ENCODE results near the gene PLXNA4.

Gene PLXNA4

DNA sequence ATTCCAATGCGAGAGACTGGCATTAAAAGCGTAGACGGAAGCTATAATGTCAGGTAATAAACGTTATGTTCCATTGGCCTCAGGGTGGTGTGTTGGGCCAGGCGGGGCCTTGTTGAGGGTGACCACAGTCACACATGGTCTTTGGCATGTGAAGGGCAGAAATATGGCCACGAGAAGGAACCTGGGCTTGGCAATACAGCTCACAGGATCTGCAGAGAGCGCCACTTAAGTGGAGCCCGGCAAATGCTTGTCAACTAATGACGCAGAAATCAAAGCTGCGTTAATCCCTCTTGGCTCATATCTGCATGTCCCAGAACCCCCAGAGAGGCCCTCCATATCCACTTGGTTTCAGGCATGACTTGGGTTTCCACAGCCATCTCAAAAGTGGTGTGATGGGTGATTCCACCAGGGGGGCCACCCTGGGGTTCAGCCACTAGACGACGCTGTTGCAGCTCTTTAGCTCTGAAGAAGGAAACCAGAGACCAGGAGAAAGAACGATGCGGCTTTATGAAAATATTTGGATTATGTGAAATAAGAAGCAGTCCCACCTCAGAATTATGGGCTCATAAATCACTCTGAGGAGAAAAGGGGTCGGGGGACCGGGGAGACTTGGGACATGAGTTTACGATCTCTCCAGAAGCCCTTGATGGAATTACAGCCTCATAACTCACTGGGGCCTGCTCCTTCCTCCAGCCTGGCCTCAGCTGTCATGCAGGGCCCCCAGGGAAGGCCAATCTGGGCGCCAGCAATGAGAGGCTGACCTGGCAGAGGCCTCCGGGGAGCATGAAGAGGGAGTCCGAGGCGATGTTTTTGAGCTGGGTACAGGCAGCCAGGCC lies 462.5 kb downstream of the PLXNA4 start (continued):
- TF ChIP-seq, protein P1, sequence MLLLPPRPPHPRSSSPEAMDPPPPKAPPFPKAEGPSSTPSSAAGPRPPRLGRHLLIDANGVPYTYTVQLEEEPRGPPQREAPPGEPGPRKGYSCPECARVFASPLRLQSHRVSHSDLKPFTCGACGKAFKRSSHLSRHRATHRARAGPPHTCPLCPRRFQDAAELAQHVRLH (tag by site-specific recombination; IDR thresholded peaks at IDR 0.05), result 0 out of 2 replicates have a peak, but pooled peaks have one; percentile 35
- TF ChIP-seq, protein P2, sequence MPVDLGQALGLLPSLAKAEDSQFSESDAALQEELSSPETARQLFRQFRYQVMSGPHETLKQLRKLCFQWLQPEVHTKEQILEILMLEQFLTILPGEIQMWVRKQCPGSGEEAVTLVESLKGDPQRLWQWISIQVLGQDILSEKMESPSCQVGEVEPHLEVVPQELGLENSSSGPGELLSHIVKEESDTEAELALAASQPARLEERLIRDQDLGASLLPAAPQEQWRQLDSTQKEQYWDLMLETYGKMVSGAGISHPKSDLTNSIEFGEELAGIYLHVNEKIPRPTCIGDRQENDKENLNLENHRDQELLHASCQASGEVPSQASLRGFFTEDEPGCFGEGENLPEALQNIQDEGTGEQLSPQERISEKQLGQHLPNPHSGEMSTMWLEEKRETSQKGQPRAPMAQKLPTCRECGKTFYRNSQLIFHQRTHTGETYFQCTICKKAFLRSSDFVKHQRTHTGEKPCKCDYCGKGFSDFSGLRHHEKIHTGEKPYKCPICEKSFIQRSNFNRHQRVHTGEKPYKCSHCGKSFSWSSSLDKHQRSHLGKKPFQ (tag by site-specific recombination; IDR thresholded peaks at IDR 0.05), result peak; percentile 79
- no peak for TF ChIP-seq ZNF664 (tag by site-specific recombination; IDR thresholded peaks at IDR 0.05)
- no peak for TF ChIP-seq ZNF670 (tag by site-specific recombination; IDR thresholded peaks at IDR 0.05; ENCODE audit: low read depth)
- no peak for TF ChIP-seq ZNF791 (tag by site-specific recombination; IDR thresholded peaks at IDR 0.05)
- TF ChIP-seq ZBTB1 (tag by site-specific recombination; IDR thresholded peaks at IDR 0.05), result no peak
- TF ChIP-seq ZNF701 (tag by site-specific recombination; IDR thresholded peaks at IDR 0.05), result no peak
- TF ChIP-seq ZSCAN30 (tag by site-specific recombination; IDR thresholded peaks at IDR 0.05), result peak; percentile 22; the same call in 1 of the 2 replicates
- no peak for TF ChIP-seq ZNF350 (tag by site-specific recombination; IDR thresholded peaks at IDR 0.05)
- TF ChIP-seq ZNF843 (tag by site-specific recombination; IDR thresholded peaks at IDR 0.05), result peak; percentile 73
- TF ChIP-seq GLIS1 (tag by site-specific recombination; IDR thresholded peaks at IDR 0.05), result peak; percentile 85
- TF ChIP-seq KLF8 (tag by site-specific recombination; IDR thresholded peaks at IDR 0.05), result no peak
- no peak for TF ChIP-seq ZNF544 (tag by site-specific recombination; IDR thresholded peaks at IDR 0.05)
- TF ChIP-seq ZNF600 (tag by site-specific recombination; IDR thresholded peaks at IDR 0.05), result no peak
- TF ChIP-seq, protein P3, sequence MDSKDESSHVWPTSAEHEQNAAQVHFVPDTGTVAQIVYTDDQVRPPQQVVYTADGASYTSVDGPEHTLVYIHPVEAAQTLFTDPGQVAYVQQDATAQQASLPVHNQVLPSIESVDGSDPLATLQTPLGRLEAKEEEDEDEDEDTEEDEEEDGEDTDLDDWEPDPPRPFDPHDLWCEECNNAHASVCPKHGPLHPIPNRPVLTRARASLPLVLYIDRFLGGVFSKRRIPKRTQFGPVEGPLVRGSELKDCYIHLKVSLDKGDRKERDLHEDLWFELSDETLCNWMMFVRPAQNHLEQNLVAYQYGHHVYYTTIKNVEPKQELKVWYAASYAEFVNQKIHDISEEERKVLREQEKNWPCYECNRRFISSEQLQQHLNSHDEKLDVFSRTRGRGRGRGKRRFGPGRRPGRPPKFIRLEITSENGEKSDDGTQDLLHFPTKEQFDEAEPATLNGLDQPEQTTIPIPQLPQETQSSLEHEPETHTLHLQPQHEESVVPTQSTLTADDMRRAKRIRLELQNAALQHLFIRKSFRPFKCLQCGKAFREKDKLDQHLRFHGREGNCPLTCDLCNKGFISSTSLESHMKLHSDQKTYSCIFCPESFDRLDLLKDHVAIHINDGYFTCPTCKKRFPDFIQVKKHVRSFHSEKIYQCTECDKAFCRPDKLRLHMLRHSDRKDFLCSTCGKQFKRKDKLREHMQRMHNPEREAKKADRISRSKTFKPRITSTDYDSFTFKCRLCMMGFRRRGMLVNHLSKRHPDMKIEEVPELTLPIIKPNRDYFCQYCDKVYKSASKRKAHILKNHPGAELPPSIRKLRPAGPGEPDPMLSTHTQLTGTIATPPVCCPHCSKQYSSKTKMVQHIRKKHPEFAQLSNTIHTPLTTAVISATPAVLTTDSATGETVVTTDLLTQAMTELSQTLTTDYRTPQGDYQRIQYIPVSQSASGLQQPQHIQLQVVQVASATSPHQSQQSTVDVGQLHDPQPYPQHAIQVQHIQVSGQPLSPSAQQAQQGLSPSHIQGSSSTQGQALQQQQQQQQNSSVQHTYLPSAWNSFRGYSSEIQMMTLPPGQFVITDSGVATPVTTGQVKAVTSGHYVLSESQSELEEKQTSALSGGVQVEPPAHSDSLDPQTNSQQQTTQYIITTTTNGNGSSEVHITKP (tag by site-specific recombination; IDR thresholded peaks at IDR 0.05), result 0 out of 2 replicates have a peak, but pooled peaks have one; percentile 17
- TF ChIP-seq ZNF549 (tag by site-specific recombination; IDR thresholded peaks at IDR 0.05), result no peak
- TF ChIP-seq, protein P4, sequence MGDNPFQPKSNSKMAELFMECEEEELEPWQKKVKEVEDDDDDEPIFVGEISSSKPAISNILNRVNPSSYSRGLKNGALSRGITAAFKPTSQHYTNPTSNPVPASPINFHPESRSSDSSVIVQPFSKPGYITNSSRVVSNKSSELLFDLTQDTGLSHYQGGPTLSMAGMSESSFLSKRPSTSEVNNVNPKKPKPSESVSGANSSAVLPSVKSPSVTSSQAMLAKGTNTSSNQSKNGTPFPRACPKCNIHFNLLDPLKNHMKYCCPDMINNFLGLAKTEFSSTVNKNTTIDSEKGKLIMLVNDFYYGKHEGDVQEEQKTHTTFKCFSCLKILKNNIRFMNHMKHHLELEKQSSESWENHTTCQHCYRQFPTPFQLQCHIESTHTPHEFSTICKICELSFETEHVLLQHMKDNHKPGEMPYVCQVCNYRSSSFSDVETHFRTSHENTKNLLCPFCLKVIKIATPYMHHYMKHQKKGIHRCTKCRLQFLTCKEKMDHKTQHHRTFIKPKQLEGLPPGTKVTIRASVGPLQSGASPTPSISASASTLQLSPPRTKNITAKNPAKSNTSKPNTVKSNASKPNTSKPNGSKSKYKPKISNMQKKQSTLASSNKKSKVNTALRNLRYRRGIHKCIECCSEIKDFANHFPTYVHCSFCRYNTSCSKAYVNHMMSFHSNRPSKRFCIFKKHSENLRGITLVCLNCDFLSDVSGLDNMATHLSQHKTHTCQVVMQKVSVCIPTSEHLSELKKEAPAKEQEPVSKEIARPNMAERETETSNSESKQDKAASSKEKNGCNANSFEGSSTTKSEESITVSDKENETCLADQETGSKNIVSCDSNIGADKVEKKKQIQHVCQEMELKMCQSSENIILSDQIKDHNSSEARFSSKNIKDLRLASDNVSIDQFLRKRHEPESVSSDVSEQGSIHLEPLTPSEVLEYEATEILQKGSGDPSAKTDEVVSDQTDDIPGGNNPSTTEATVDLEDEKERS (tag by site-specific recombination; IDR thresholded peaks at IDR 0.05), result no peak
- TF ChIP-seq, protein P5, sequence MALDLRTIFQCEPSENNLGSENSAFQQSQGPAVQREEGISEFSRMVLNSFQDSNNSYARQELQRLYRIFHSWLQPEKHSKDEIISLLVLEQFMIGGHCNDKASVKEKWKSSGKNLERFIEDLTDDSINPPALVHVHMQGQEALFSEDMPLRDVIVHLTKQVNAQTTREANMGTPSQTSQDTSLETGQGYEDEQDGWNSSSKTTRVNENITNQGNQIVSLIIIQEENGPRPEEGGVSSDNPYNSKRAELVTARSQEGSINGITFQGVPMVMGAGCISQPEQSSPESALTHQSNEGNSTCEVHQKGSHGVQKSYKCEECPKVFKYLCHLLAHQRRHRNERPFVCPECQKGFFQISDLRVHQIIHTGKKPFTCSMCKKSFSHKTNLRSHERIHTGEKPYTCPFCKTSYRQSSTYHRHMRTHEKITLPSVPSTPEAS (tag by site-specific recombination; IDR thresholded peaks at IDR 0.05), result no peak
- TF ChIP-seq ZNF785 (tag by site-specific recombination; IDR thresholded peaks at IDR 0.05), result no peak
- TF ChIP-seq, protein P6, sequence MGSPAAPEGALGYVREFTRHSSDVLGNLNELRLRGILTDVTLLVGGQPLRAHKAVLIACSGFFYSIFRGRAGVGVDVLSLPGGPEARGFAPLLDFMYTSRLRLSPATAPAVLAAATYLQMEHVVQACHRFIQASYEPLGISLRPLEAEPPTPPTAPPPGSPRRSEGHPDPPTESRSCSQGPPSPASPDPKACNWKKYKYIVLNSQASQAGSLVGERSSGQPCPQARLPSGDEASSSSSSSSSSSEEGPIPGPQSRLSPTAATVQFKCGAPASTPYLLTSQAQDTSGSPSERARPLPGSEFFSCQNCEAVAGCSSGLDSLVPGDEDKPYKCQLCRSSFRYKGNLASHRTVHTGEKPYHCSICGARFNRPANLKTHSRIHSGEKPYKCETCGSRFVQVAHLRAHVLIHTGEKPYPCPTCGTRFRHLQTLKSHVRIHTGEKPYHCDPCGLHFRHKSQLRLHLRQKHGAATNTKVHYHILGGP (tag by site-specific recombination; IDR thresholded peaks at IDR 0.05), result no peak
- TF ChIP-seq FEZF1 (tag by site-specific recombination; IDR thresholded peaks at IDR 0.05), result peak; percentile 71
- TF ChIP-seq, protein P7, sequence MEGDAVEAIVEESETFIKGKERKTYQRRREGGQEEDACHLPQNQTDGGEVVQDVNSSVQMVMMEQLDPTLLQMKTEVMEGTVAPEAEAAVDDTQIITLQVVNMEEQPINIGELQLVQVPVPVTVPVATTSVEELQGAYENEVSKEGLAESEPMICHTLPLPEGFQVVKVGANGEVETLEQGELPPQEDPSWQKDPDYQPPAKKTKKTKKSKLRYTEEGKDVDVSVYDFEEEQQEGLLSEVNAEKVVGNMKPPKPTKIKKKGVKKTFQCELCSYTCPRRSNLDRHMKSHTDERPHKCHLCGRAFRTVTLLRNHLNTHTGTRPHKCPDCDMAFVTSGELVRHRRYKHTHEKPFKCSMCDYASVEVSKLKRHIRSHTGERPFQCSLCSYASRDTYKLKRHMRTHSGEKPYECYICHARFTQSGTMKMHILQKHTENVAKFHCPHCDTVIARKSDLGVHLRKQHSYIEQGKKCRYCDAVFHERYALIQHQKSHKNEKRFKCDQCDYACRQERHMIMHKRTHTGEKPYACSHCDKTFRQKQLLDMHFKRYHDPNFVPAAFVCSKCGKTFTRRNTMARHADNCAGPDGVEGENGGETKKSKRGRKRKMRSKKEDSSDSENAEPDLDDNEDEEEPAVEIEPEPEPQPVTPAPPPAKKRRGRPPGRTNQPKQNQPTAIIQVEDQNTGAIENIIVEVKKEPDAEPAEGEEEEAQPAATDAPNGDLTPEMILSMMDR (tag by site-specific recombination; IDR thresholded peaks at IDR 0.05), result 0 out of 2 replicates have a peak, but pooled peaks have one; percentile 33
- peak; percentile 83 for TF ChIP-seq ZBTB8A (tag by site-specific recombination; IDR thresholded peaks at IDR 0.05)
- no peak for TF ChIP-seq ZNF112 (tag by site-specific recombination; IDR thresholded peaks at IDR 0.05)

All from HEK293 (cell line).